Panc1 (cell line): Measurements from ENCODE around the gene RUNX1.

ENCODE experiments used
- CTCF ChIP-seq: fragments of 450-650 bp; IDR thresholded peaks from 2 replicates; pipeline ENCODE4 v1.5.1; 2017; ENCODE audit warnings: mild to moderate bottlenecking
- POLR2AphosphoS5 ChIP-seq: IDR thresholded peaks from 2 replicates; pipeline ENCODE4 v1.6.1; 2012; ENCODE audit warnings: mild to moderate bottlenecking, low read depth, low read length, moderate library complexity
- TF ChIP-seq, protein P1 (sequence below), 2 experiments: IDR thresholded peaks; 2 replicates each; pipeline ENCODE4 v1.6.1; 2011 to 2012; ENCODE audit warnings: low read depth in 2 of 2, control low read depth in 1 of 2, low read length in 1 of 2, mild to moderate bottlenecking in 1 of 2, moderate library complexity in 1 of 2; ENCODE audit not compliant: insufficient read depth in 1 of 2

DNA sequence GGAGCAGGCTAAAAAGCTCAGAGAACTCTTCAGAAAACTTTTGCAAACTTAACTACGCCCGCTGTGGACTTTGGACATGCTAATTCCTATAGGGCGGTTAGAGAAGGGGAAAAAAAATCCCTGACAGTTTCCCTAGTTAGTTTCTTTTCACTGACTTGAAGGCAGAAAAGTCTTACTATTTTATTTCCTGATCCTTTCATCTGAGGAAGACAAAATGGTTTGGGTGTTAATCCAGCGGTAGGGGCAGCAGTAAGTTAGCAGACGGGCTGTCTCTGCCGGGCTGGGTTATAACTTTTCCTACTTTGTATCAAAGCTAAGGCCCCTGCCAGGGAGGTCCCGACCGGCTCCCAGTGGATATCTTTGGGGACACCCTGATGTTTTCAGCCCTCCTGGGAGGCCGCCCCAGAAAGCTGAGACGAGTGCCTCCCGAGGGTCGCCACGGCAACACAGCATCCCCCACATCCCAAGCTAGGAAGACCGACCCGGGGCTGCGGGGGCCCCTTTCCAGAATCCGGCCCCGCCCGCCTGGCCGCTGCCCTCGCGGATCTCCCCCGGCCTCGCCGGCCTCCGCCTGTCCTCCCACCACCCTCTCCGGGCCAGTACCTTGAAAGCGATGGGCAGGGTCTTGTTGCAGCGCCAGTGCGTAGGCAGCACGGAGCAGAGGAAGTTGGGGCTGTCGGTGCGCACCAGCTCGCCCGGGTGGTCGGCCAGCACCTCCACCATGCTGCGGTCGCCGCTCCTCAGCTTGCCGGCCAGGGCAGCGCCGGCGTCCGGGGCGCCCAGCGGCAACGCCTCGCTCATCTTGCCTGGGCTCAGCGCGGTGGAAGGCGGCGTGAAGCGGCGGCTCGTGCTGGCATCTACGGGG, 162.6 kb downstream of the RUNX1 start:
- no peak for TF ChIP-seq POLR2AphosphoS5
- TF ChIP-seq CTCF = no peak
- TF ChIP-seq, protein P1, sequence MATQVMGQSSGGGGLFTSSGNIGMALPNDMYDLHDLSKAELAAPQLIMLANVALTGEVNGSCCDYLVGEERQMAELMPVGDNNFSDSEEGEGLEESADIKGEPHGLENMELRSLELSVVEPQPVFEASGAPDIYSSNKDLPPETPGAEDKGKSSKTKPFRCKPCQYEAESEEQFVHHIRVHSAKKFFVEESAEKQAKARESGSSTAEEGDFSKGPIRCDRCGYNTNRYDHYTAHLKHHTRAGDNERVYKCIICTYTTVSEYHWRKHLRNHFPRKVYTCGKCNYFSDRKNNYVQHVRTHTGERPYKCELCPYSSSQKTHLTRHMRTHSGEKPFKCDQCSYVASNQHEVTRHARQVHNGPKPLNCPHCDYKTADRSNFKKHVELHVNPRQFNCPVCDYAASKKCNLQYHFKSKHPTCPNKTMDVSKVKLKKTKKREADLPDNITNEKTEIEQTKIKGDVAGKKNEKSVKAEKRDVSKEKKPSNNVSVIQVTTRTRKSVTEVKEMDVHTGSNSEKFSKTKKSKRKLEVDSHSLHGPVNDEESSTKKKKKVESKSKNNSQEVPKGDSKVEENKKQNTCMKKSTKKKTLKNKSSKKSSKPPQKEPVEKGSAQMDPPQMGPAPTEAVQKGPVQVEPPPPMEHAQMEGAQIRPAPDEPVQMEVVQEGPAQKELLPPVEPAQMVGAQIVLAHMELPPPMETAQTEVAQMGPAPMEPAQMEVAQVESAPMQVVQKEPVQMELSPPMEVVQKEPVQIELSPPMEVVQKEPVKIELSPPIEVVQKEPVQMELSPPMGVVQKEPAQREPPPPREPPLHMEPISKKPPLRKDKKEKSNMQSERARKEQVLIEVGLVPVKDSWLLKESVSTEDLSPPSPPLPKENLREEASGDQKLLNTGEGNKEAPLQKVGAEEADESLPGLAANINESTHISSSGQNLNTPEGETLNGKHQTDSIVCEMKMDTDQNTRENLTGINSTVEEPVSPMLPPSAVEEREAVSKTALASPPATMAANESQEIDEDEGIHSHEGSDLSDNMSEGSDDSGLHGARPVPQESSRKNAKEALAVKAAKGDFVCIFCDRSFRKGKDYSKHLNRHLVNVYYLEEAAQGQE (IDR thresholded peaks at IDR 0.05; ENCODE audit: insufficient read depth in 1 of 2, low read depth in 2 of 2, low read length in 1 of 2) = no peak
